HEK293 (cell line): ENCODE measurements around the gene SULF2.

Experiments used
- CTCF ChIA-PET: fragments of 350-600 bp; formaldehyde crosslinking; extraction: SDS; loops from one replicate; lab custom pipeline; 2021; ENCODE audit warnings: antibody characterized with exemption; lab: Yijun Ruan, JAX
- POLR2A ChIA-PET: fragments of 300-600 bp; formaldehyde crosslinking; extraction: SDS; loops from one replicate; lab custom pipeline; 2020; ENCODE audit warnings: antibody characterized with exemption, inconsistent platforms; lab: Yijun Ruan, JAX
- H3K27ac ChIP-seq: fragments of 200-500 bp; sonication (Bioruptor generic); 2 replicates; pipeline ENCODE4 v1.5.1; 2014; ENCODE audit warnings: low read depth, low read length, control low read depth, inconsistent platforms; ENCODE audit errors: extremely low read depth
- H3K36me3 ChIP-seq, 2 experiments: fragments of 200-500 bp in 1 of 2; sonication (Bioruptor generic) in 1 of 2; 1 replicate in 1 of 2; 2 replicates in 1 of 2; pipeline ENCODE4 v1.5.1; 2014 to 2017; ENCODE audit warnings: inconsistent platforms in 2 of 2, low read length in 2 of 2; ENCODE audit not compliant: control insufficient read depth in 2 of 2, insufficient read depth in 1 of 2
- H3K4me1 ChIP-seq: fragments of 200-500 bp; sonication (Bioruptor generic); 2 replicates; pipeline ENCODE4 v1.5.1; 2014; ENCODE audit warnings: mild to moderate bottlenecking, low read length, inconsistent platforms; ENCODE audit not compliant: control insufficient read depth, insufficient read depth
- H3K4me3 ChIP-seq: 2 replicates; pipeline ENCODE4 v1.5.1; 2011; ENCODE audit warnings: low read depth, mild to moderate bottlenecking, control low read depth, low read length, moderate library complexity
- H3K9me3 ChIP-seq: fragments of 200-500 bp; sonication (Bioruptor generic); 2 replicates; pipeline ENCODE4 v1.5.1; 2014; ENCODE audit warnings: low read depth, low read length, inconsistent platforms; ENCODE audit not compliant: control insufficient read depth, insufficient read depth
- EGR2 ChIP-seq: fragments of 450-650 bp; formaldehyde crosslinking; IDR thresholded peaks from 2 replicates; pipeline ENCODE4 v1.5.1; 2016; ENCODE audit warnings: low read depth, missing biosample characterization, missing genetic modification characterization
- FEZF1 ChIP-seq: fragments of 450-650 bp; formaldehyde crosslinking; IDR thresholded peaks from 2 replicates; pipeline ENCODE4 v1.5.1; 2016; ENCODE audit warnings: missing biosample characterization, missing genetic modification characterization
- IKZF3 ChIP-seq: fragments of 450-650 bp; IDR thresholded peaks from 2 replicates; pipeline ENCODE4 v1.5.0; 2018; ENCODE audit warnings: missing biosample characterization, mild to moderate bottlenecking, missing genetic modification characterization, moderate library complexity
- OVOL3 ChIP-seq: fragments of 450-650 bp; formaldehyde crosslinking; IDR thresholded peaks from 2 replicates; pipeline ENCODE4 v1.5.1; 2016; ENCODE audit warnings: missing biosample characterization, missing genetic modification characterization
- SCRT2 ChIP-seq: fragments of 450-650 bp; formaldehyde crosslinking; IDR thresholded peaks from 2 replicates; pipeline ENCODE4 v1.5.1; 2016; ENCODE audit warnings: missing biosample characterization, missing genetic modification characterization
- SETDB1 ChIP-seq: IDR thresholded peaks from one replicate; pipeline ENCODE4 v1.6.1; 2017; ENCODE audit warnings: mild to moderate bottlenecking, low read length, moderate library complexity, mixed read lengths; ENCODE audit not compliant: insufficient read length
- ZBTB49 ChIP-seq: fragments of 450-650 bp; formaldehyde crosslinking; IDR thresholded peaks from 2 replicates; pipeline ENCODE4 v1.5.1; 2016; ENCODE audit warnings: missing biosample characterization, missing genetic modification characterization, low read depth
- ZBTB8A ChIP-seq: fragments of 450-650 bp; formaldehyde crosslinking; IDR thresholded peaks from 2 replicates; pipeline ENCODE4 v1.5.1; 2016; ENCODE audit warnings: missing biosample characterization, missing genetic modification characterization
- ZFHX2 ChIP-seq: fragments of 450-650 bp; formaldehyde crosslinking; conservative IDR thresholded peaks from 2 replicates; pipeline ENCODE4 v1.5.1; 2016; ENCODE audit warnings: missing biosample characterization, missing genetic modification characterization
- ZNF174 ChIP-seq: fragments of 450-650 bp; formaldehyde crosslinking; IDR thresholded peaks from 2 replicates; pipeline ENCODE4 v1.5.0; 2017; ENCODE audit warnings: missing biosample characterization, mild to moderate bottlenecking, missing genetic modification characterization
- ZNF433 ChIP-seq: fragments of 450-650 bp; formaldehyde crosslinking; IDR thresholded peaks from 2 replicates; pipeline ENCODE4 v1.5.1; 2016; ENCODE audit warnings: missing biosample characterization, missing genetic modification characterization, low read depth
- ZNF530 ChIP-seq: fragments of 450-650 bp; formaldehyde crosslinking; IDR thresholded peaks from 2 replicates; pipeline ENCODE4 v1.5.1; 2016; ENCODE audit warnings: low read depth, missing biosample characterization, missing genetic modification characterization
- ZNF549 ChIP-seq: fragments of 450-650 bp; IDR thresholded peaks from 2 replicates; pipeline ENCODE4 v1.5.1; 2018; ENCODE audit warnings: missing biosample characterization, missing genetic modification characterization, mild to moderate bottlenecking, inconsistent platforms, moderate library complexity
- ZNF558 ChIP-seq: fragments of 450-650 bp; formaldehyde crosslinking; IDR thresholded peaks from 2 replicates; pipeline ENCODE4 v1.5.1; 2016; ENCODE audit warnings: missing biosample characterization, missing genetic modification characterization
- ZNF692 ChIP-seq: fragments of 450-650 bp; formaldehyde crosslinking; IDR thresholded peaks from 2 replicates; pipeline ENCODE4 v1.5.1; 2016; ENCODE audit warnings: missing biosample characterization, missing genetic modification characterization
- TF ChIP-seq, protein P1 (sequence below): fragments of 450-650 bp; formaldehyde crosslinking; IDR thresholded peaks from 2 replicates; pipeline ENCODE4 v1.5.1; 2017; ENCODE audit warnings: missing biosample characterization, missing genetic modification characterization
- TF ChIP-seq, protein P2 (sequence below): fragments of 450-650 bp; formaldehyde crosslinking; IDR thresholded peaks from 2 replicates; pipeline ENCODE4 v1.5.1; 2016; ENCODE audit warnings: missing biosample characterization, missing genetic modification characterization, borderline replicate concordance
- TF ChIP-seq, protein P3 (sequence below): fragments of 450-650 bp; formaldehyde crosslinking; IDR thresholded peaks from 2 replicates; pipeline ENCODE4 v1.5.1; 2016; ENCODE audit warnings: missing biosample characterization, missing genetic modification characterization, low read depth

Gene SULF2

DNA sequence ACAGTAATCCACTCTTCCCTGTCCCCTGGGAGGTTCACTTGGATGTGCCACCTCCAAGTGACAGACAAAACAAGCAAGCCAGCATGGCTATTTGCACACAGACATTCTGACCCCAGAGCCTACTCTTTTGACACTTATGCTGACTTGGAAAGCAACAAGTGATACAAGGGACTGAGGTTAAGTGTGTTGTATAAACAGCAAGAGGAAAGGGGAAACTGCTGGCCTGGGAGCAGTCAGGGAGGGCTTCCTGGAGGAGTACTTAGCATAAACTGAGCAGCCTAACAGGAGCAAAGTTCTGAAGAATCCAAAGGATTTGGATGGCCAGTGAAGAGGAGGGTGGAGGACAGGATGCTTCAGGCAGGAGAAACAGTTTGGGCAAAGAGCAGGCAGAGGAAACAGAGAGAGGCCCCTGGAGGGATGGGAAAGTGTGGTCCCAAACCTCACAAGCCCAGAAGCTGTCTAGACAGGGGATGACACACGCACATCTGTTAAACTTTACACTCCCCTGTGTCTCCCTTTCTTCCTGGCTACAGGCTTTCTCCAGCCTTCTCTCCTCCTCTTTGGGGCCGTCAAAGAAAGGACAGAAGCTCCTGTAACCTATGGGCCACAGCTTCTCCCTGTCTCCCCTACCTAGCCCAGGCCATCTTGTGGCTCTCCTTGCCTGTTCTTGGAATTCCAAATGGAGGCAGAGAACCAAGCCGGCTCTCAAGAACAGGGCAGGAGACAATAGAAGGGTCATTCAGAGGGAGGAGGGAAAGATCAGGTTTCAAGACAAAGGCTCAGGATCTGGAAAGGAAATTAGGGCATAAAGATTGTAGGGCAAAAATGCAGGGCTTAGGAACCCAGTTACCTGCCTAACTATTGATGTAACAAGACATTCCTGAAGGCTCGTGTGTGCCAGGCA is 19.3 kb downstream of the SULF2 start:
- H3K4me3 ChIP-seq = no peak overlapping the region
- H3K4me1 ChIP-seq = peaks cover 2% of the 10 kb centered on the region; the same call in 1 of the 2 replicates
- CTCF ChIA-PET = interaction anchor here (1.0 to 1.1 kb wide), 2 partner anchors 20 to 41 kb away, joined by 3 to 4 read pairs; no protein-coding TSS in a partner anchor
- H3K27ac ChIP-seq = no peak overlapping the region
- no peaks in the 10 kb centered on the region for H3K9me3 ChIP-seq
- TF ChIP-seq FEZF1 (tag by site-specific recombination) (no peak), ZNF692 (no peak), ZBTB49 (tag by site-specific recombination) (no peak), ZNF433 (tag by site-specific recombination) (no peak), ZBTB8A (tag by site-specific recombination) (peak; percentile 73), SCRT2 (tag by site-specific recombination) (peak; percentile 78), ZNF530 (tag by site-specific recombination) (no peak), ZNF558 (tag by site-specific recombination) (no peak), ZNF174 (tag by site-specific recombination) (no peak)
- peaks cover 0 to 13% of the 10 kb centered on the region in 2 experiments; a peak in 1 of 3 replicates for H3K36me3 ChIP-seq
- POLR2A ChIA-PET = no interaction called here

- H3K36me3 ChIP-seq = peaks cover 0 to 6% of the 10 kb centered on the region in 2 experiments; a peak in 1 of 3 replicates
- TF ChIP-seq ZFHX2 (tag by site-specific recombination) (peak; percentile 44), EGR2 (tag by site-specific recombination) (peak; percentile 49; the same call in 1 of the 2 replicates)
- TF ChIP-seq, protein P1, sequence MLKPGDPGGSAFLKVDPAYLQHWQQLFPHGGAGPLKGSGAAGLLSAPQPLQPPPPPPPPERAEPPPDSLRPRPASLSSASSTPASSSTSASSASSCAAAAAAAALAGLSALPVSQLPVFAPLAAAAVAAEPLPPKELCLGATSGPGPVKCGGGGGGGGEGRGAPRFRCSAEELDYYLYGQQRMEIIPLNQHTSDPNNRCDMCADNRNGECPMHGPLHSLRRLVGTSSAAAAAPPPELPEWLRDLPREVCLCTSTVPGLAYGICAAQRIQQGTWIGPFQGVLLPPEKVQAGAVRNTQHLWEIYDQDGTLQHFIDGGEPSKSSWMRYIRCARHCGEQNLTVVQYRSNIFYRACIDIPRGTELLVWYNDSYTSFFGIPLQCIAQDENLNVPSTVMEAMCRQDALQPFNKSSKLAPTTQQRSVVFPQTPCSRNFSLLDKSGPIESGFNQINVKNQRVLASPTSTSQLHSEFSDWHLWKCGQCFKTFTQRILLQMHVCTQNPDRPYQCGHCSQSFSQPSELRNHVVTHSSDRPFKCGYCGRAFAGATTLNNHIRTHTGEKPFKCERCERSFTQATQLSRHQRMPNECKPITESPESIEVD (tag by site-specific recombination) = no peak
- POLR2A ChIA-PET = no interaction called here
- CTCF ChIA-PET = no interaction called here
- H3K9me3 ChIP-seq = no peaks in the 10 kb centered on the region
- H3K27ac ChIP-seq = no peak overlapping the region
- H3K4me3 ChIP-seq = no peak overlapping the region
- H3K4me1 ChIP-seq = peaks cover 2% of the 10 kb centered on the region; the same call in 1 of the 2 replicates
Observed at GRCh38 chr20:47765271-47765670, 20.0 kb downstream of the SULF2 start.

GRCh38 chr20:47764154-47764733 is 21.0 kb downstream of the SULF2 start:
- ChIA-PET POLR2A (no interaction called here), CTCF (no interaction called here)
- H3K9me3 ChIP-seq = no peaks in the 10 kb centered on the region
- peaks cover 2% of the 10 kb centered on the region; the same call in 1 of the 2 replicates for H3K4me1 ChIP-seq
- H3K27ac ChIP-seq = no peak overlapping the region
- H3K4me3 ChIP-seq = no peak overlapping the region
- peaks cover 0 to 5% of the 10 kb centered on the region in 2 experiments; a peak in 1 of 3 replicates for H3K36me3 ChIP-seq
- TF ChIP-seq SCRT2 (tag by site-specific recombination) (no peak), OVOL3 (tag by site-specific recombination) (no peak), IKZF3 (tag by site-specific recombination) (no peak), SETDB1 (no peak), FEZF1 (tag by site-specific recombination) (no peak), ZNF549 (no peak)
- TF ChIP-seq, protein P2, sequence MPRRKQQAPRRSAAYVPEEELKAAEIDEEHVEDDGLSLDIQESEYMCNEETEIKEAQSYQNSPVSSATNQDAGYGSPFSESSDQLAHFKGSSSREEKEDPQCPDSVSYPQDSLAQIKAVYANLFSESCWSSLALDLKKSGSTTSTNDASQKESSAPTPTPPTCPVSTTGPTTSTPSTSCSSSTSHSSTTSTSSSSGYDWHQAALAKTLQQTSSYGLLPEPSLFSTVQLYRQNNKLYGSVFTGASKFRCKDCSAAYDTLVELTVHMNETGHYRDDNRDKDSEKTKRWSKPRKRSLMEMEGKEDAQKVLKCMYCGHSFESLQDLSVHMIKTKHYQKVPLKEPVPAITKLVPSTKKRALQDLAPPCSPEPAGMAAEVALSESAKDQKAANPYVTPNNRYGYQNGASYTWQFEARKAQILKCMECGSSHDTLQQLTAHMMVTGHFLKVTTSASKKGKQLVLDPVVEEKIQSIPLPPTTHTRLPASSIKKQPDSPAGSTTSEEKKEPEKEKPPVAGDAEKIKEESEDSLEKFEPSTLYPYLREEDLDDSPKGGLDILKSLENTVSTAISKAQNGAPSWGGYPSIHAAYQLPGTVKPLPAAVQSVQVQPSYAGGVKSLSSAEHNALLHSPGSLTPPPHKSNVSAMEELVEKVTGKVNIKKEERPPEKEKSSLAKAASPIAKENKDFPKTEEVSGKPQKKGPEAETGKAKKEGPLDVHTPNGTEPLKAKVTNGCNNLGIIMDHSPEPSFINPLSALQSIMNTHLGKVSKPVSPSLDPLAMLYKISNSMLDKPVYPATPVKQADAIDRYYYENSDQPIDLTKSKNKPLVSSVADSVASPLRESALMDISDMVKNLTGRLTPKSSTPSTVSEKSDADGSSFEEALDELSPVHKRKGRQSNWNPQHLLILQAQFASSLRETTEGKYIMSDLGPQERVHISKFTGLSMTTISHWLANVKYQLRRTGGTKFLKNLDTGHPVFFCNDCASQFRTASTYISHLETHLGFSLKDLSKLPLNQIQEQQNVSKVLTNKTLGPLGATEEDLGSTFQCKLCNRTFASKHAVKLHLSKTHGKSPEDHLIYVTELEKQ (tag by site-specific recombination) = no peak
- TF ChIP-seq, protein P3, sequence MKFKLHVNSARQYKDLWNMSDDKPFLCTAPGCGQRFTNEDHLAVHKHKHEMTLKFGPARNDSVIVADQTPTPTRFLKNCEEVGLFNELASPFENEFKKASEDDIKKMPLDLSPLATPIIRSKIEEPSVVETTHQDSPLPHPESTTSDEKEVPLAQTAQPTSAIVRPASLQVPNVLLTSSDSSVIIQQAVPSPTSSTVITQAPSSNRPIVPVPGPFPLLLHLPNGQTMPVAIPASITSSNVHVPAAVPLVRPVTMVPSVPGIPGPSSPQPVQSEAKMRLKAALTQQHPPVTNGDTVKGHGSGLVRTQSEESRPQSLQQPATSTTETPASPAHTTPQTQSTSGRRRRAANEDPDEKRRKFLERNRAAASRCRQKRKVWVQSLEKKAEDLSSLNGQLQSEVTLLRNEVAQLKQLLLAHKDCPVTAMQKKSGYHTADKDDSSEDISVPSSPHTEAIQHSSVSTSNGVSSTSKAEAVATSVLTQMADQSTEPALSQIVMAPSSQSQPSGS (tag by site-specific recombination) = no peak
